Subcutaneous adipose tissue (tissue), 4 donors: ENCODE results near the gene WASF2. TPM values are rescaled to one million over a fixed set of nuclear protein-coding genes. Genes with fewer than 3 reads are reported as not detected.

Experiments used
- total RNA-seq, 4 donors: library from RNA; depleted of rRNA; stranded (reverse); fragments of >200 nt; gene quantifications; one replicate each; pipeline ENCODE4 v1.1.0, GENCODE V29; 2016
- TF ChIP-seq, protein P1 (sequence below): fragments of 450-650 bp; IDR thresholded peaks from one replicate; pipeline ENCODE4 v1.5.1; 2016; ENCODE audit warnings: low read depth, mild to moderate bottlenecking, control low read depth, antibody characterized with exemption, moderate library complexity

The WASF2 gene
- total RNA-seq, 4 donors from 2014 or later, result 72.8 to 94.9 (median 80.9) TPM

DNA sequence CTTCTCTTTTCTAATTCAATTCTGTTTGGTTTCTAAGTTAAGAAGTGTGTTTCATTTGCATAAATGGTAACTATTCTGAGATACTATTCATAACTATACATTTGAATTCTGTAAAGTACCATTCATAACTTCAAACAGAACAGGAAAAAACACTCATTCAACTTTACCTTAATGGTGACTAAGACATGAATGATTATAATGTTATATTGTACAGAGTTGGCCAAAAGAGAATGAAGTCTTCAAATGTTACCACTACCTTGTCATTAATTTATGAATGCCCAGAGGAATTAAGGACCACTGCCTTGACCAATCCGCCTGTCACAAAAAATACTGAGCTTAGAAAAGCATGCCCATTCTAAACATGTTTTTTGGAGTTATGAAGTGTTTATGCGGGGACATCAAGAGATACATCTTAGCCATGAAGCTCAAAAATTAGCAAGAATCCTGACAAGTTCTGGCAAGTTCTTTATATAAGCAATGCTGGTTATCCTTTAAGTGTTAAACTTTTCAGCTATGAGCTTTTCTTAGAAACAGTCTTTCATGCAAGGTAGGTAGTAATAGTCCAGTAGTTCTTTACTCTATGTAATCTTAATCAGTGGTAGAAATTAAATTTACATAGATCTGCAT lies 7.9 kb downstream of the WASF2 start:
- TF ChIP-seq, protein P1, sequence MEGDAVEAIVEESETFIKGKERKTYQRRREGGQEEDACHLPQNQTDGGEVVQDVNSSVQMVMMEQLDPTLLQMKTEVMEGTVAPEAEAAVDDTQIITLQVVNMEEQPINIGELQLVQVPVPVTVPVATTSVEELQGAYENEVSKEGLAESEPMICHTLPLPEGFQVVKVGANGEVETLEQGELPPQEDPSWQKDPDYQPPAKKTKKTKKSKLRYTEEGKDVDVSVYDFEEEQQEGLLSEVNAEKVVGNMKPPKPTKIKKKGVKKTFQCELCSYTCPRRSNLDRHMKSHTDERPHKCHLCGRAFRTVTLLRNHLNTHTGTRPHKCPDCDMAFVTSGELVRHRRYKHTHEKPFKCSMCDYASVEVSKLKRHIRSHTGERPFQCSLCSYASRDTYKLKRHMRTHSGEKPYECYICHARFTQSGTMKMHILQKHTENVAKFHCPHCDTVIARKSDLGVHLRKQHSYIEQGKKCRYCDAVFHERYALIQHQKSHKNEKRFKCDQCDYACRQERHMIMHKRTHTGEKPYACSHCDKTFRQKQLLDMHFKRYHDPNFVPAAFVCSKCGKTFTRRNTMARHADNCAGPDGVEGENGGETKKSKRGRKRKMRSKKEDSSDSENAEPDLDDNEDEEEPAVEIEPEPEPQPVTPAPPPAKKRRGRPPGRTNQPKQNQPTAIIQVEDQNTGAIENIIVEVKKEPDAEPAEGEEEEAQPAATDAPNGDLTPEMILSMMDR, result no peak

DNA sequence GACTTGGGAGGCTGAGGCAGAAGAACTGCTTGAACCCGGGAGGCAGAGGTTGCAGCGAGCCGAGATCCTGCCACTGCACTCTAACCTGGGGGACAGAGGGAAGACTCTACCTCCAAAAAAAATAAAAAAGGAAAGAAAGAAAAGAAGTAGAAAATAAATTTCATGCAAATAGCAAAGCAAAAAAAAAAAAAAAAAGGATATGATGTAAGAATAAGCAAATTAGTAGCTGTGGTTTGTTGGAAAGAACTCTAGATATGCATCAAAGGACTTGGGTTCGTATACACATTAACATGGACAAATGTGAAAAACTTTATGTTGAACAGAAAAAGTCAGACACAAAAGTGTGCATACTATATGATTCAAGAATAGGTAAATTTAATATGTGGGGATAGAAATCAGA lies 11.9 kb downstream of the WASF2 start:
- TF ChIP-seq, protein P1, result no peak

DNA sequence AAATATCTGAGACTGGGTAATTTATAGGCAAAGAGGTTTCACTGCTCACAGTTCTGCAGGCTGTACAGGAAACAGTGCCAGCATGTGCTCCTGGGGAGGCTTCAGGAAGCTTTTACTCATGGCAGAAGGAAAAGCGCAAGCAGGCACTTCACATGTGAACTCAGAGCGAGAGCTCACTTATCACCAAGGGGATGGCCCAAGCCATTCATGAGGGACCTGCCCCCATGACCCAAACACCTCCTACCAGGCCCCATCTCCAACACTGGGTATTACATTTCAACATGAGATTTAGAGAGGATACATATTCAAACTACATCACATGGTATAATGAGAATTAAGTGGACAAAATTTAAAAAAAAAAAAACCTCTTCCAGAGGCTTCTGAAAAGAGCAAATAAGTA lies 13.7 kb downstream of the WASF2 start:
- TF ChIP-seq, protein P1, result no peak

DNA sequence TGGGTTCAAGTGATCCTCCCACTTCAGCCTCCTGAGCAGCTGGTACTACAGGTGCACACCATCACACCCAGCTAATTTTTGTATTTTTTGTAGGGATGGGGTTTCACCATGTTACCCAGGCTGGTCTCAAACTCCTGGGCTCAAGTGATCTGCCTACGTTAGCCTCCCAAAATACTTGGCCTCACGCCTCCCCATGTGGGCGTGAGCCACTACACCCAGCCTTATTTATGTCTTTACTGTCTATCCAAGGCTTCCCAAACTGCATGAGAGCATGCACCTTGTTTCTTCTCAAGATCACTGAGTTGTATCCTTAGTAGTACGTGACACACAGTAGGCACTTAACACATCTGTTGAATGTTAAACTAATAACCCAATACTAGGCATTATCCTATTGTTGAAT lies 14.2 kb downstream of the WASF2 start:
- TF ChIP-seq, protein P1, result no peak

DNA sequence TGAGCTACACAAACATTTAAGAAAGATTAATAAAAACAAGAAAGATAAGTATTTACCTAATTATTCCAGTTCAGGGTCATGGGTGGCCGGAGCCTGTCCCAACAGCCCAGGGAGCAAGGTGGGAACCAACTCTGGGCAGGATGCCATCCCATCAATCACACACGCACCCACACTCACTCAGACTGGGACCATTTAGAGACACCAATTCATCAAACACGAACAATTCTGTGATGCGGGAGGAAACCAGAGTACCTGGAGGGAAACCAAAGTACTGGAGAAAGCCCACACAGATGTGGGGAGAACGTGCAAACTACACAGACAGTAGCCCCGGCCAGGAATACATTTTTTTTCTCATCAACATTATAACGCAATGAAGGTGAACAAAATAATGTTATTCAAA lies 16.2 kb downstream of the WASF2 start:
- TF ChIP-seq, protein P1, result no peak

DNA sequence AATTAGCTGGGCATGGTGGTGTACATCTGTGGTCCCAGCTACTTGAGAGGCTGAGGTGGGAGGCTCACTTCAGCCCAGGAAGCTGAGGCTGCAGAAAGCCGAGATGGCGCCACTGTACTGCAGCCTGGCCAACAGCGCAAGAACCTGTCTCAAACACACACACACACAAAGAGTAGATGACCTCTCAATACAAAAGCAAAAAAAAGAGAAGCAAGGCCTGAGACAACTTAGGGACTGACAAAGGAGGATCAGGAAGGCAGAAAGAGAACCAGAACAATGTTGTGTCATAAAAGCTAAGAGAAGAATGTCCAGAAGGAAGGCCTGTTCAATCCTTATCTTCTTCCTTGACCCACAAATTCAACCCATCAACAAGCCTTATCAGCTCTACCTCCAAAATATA lies 18.5 kb downstream of the WASF2 start:
- TF ChIP-seq, protein P1, result no peak

DNA sequence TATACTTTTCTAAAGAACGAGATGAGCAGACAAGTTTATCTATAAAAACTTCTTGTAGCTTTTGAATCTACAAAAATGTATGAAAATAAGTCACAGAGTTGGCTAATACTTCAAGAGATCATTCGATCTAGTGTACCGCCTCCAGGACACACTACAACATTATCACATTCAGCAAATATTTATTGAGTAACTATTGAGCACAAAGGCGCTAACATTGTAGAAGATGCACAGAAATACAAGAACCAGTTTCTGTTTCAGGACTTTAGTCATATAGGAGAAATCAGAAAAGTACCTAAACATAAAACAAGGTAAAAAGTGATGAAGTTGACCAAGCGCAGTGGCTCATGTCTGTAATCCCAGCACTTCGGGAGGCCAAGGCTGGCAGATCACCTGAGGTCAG lies 20.6 kb downstream of the WASF2 start:
- TF ChIP-seq, protein P1, result no peak
